Measurements from ENCODE around the gene C1orf167.

Gene C1orf167, protein sequence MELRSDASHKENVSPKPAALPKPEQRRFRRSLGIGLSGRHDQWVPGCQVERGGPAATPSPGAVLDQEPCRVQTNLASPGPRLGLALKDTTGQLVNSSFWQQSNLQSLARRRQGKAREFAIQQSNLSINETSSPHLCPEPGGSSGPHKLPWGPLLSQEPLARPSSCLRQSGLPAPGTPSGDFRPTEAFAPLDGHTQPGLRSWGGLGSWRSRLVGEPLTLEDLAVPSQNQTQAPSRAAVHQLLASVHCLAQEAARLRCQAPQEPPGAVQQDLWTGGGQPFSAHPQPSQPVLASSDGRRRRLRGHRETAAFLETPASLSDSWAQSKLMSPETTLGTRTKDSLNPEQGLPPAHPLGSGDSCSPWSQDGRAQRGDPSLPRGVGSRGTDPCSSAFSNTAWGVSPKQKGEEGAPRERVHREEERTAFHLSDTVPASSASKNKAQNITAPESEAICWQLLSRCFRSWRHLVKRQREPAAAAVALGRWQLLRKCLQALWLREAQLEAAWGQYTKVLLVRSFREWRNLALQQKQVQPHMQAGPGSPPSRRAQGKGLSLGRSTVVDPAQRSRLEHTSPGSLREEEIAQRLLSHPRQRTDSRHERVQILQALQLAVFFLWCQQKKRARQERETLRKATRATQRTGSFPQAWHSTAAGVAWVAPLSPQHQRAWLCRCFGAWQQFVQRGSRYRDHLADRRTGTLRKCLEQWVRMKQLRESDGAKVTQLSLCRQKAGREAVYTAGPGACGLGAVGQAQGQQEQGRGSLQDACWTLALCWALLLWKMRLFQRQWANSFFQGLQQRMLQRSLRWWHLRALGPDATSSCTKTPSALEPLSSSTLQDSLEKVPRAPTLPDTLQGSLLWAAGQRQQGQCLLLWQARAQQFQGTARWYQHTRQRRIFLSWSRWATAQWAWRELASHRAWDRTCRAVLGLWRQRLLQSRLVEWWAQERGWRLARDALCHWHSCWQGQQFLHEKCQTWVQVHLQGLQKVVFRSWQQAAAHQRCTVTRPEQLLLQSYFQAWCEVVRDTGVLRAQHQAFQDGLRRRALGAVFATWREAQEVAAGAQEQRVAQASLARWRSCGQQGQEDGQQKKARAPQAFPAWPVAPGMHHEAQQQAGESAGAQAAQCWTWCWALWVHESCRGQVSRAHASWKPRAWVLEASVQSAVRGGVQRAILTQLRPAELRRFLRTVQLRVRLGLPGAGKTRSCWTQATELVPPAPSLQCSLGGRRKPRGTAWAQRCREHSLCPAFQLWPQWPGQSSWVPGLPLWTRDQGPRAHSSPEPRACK (N-terminal part only)

DNA sequence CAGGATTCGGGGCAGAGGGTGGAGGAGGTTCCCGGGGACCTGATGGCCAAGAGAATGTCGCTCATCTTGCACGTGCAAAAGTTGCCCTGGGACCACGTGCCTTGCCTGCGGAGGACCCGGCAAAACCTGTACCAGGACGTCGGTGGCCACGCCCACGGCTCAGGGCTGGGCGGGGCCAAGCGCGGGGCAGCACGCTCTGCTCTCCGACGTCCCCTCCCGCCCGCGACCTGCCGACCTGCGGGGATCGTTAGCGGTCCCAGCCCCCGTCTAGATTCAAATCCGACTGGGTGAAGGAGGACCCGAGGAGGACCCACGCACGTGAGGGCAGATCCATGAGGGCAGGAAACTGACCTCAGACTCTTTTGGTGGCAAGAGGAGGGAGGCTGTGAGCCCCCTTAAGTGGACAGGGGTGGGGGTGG lies at the start of gene C1orf167:
Gene C1orf167, plus strand, starts transcription at position 206 of the 419 bp plus-strand sequence. CDS start 2,208 bp downstream, outside the sequence.
- FAIRE-seq: no peak

DNA sequence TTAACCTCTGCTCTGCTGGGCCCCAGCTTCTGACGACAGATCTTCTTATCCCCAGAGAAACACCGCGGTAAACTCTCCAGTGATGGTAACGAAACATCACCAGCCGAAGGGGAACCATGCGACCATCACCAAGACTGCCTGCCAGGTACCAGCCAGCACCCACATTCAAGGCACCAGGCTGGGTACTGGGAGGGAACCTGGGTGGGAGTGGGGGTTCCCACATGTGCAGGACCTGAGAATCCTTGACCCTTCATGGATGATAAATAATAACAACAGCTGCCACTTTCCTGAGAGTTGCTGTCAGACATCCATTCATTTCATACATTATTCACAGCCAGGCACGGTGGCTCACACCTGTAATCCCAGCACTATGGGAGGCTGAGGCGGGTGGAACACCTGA lies 49.7 kb upstream of the C1orf167 start:
- no peak for FAIRE-seq

DNA sequence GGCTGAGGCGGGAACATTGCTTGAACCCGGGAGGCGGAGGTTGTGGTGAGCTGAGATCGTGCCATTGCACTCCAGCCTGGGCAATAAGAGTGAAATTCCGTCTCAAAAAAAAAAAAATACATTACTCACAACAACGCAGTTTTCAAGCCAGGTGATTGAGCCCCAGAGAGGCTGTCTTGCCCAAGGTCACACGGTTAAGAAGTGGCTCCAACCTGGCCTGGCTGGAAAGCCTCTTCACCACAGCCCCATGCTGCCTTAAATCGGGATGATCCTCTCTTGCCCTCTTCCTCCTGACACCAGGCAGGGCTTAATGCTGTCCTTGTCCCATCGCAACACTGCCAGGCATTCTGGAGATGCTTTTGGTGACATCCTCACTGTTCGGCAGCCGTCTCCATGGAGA lies 48.9 kb upstream of the C1orf167 start:
- no peak for FAIRE-seq

DNA sequence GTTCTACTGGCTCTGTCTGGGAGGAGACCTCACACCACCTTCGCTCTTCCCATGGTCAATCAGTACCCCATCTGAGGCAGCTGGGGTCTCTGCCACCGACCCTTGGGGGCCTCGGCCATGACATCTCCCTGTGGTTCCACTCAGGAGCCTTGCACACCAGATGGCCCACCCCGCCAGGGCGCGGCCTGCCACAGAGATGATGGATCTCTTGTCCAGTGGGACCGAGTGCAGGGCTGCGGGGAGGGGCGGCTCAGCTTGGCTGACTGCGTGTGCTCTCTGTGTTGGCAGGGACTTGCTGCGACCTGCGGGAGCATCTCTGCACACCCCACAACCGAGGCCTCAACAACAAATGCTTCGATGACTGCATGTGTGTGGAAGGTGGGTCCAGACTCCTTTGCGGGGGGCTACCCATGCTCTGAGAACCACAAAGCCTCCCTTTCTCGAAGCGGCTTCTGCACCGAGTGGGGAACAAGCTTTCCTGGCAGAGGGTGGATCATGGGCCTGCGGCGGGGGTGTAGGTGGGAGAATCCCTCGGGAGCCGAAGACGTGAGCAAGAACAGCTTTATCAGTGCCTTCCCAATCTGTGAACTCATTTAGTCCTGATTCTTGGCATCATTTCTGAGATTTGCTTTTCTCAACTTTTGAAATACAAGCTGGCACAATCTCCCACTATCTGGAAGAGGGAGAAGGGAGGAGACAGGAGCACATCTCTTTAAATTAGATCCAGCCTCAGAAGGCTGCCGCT lies 47.0 kb upstream of the C1orf167 start:
- no peak for FAIRE-seq

DNA sequence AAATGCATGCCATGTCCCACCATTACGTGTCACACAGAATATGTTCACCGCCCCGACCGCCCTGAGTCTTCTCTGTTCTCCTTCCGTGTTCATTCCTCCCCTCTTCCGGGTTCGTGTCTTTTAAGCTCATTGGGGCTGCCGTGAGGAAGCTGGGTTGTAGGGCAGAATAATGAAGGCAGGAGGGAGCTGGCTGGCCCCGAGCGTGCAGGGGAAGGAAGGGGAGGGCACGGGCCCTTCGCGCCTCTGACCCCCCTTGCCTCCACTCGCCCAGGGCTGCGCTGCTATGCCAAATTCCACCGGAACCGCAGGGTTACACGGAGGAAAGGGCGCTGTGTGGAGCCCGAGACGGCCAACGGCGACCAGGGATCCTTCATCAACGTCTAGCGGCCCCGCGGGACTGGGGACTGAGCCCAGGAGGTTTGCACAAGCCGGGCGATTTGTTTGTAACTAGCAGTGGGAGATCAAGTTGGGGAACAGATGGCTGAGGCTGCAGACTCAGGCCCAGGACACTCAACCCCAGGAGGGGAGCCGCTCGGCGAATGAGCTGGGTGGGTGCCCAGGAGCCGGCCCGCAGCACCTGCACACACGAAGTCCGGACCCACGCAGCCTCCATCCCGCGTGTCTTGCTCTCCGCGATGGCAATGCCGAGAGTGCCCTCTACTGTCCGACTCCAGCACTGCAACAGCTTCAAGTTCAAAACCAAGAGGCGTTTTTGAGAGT lies 42.5 kb upstream of the C1orf167 start:
- peak; percentile 65 for FAIRE-seq

DNA sequence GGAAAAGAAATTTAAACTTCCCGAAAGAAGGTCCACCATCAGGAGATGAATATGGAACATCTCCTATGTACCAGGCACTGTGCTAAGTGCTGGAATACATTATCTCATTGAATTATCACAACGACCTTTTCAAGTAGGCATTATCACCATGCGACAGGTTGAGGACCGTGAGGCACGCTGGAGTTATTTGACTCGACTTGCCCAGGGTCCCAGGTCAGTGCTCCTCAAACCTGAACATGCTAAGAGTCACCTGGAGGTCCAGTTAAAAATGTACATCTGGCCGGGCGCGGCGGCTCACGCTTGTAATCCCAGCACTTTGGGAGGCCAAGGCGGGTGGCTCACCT lies 42.0 kb upstream of the C1orf167 start:
- no peak for FAIRE-seq

DNA sequence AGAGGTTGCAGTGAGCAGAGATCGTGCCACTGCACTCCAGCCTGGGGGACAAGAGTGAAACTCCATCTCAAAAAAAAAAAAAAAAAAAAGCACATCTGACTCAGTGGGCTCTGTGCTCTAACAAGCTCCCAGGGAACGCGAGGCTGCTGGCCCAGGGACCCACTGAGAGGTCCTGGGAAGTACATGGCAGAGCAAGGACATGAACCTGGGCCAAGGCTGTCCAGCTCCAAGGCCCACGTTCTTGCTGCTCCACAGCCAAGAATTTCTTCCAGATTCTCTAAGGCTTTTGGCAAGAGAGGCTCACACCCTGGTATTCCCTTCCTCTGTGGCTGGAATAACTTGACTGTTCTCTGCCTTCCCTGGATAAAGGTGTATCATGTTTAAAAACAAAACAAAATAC lies 41.5 kb upstream of the C1orf167 start:
- no peak for FAIRE-seq

DNA sequence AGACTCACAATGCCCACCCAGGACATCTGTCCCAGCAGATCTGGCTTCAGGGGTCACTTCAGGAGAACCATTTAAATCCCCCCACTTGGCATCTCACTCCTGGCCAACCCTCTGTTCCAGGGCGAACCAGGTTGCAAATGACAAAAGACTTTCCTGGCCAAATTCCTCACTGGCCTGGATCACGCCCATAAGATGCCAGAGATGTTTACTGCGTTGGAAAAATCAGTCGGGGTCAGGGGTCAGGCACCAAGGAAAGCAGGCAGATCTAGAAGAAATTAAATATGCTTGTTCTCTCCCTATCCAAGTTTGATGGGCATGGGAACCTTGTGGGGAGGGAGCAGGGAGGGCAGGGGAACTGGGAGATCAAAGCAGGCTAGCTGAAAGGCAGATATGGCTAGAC lies 40.7 kb upstream of the C1orf167 start:
- FAIRE-seq: no peak

DNA sequence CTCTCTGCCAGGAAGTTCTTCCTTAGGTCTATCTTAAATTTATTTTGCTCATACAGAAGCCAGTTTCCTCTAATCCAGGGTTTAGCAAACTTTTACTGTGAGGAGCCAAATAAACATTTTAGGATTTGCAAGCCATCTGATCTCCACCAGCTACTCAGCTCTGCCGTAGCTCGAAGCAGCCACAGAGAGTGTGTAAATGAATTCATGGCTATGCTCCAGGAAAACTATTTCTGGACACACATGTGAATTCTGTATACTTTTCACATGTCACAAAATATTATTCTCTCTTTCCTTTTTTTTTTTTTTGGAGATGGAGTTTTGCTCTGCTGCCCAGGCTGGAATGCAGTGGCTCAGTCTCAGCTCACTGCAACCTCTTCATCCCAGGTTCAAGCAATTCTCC lies 39.5 kb upstream of the C1orf167 start:
- no peak for FAIRE-seq

DNA sequence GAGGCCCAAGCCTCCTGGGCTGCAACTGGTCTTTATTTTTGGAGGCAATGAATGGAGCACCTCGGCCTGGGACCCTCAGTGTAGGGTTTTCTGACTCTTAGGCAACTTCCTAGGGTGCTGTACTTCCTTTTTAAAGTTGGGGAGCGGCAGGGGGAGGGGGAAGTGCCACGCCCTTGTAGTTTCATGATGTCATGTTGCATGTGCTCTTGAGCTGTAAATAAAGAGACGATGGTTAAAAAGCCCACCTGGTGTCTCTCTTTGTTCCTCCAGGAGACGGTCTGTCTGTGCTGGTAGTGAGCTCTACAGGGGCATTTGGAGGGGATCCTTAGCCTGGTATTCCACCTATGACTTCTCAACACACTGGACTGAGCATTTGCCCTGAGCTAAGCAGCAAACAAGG lies 36.4 kb upstream of the C1orf167 start:
- no peak for FAIRE-seq

DNA sequence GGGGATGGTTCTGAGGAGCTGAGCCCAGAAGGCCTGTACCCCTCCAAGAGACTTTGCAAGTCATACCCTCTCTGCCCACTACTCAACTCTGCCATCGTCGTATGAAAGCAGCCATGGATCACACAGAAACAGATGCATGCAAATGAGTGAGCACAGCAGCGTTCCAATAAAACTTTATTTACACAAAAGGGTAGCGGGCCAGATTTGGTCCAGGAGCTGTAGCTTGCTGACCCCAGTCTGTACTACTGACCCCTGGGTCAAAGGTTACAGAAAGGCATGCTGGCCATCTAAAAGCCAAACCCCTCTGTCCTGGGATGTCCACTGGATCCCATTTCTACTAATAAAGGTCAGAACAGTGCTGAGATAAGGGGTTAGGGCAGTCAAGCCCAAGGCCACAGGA lies 34.9 kb upstream of the C1orf167 start:
- FAIRE-seq: no peak

DNA sequence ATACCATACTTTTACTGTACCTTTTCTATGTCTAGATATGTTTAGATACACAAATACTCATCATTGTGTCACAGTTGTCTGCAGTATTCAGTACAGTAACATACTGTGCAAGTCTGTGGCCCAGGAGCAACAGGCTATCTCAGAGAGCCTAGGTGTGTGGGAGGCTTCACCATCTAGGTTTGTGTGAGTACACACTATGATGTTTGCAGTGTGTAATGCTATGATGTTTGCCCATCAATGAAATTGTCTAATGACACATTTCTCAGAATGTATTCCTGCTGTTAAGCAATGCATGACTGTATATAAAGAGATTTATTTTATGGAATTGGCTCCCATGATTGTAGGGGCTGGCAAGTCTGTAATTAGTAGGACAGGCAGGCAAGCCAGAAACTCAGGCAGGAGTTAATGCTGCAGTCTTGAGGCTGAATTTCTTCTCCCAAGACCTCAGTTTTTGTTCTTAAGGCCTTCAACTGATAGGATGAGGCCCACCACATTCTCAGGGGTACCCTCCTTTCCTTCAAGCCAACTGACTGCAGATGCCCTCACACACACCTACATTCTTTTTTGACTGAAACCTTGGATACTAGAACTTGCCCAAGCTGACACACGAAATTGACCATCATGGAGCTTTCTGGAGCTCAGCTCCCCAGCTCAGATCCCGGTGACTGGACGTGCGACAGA lies 33.7 kb upstream of the C1orf167 start:
- FAIRE-seq: no peak

DNA sequence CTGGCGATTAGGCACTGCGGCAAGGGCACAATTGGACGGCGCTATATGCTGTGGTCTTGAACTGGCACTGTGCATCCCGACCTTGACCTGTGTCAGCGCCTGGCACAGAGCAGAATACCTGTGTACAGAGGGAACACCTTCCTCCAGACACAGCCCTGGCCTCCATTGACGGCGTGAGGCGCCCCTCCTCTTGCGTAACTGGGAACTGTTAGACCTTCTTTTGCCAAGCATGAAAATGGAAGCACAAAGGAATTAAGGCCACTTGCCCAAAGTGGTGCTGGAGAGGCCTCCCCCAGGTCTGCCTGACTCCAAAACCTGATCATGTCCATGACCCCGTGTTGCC lies 32.9 kb upstream of the C1orf167 start:
- no peak for FAIRE-seq

DNA sequence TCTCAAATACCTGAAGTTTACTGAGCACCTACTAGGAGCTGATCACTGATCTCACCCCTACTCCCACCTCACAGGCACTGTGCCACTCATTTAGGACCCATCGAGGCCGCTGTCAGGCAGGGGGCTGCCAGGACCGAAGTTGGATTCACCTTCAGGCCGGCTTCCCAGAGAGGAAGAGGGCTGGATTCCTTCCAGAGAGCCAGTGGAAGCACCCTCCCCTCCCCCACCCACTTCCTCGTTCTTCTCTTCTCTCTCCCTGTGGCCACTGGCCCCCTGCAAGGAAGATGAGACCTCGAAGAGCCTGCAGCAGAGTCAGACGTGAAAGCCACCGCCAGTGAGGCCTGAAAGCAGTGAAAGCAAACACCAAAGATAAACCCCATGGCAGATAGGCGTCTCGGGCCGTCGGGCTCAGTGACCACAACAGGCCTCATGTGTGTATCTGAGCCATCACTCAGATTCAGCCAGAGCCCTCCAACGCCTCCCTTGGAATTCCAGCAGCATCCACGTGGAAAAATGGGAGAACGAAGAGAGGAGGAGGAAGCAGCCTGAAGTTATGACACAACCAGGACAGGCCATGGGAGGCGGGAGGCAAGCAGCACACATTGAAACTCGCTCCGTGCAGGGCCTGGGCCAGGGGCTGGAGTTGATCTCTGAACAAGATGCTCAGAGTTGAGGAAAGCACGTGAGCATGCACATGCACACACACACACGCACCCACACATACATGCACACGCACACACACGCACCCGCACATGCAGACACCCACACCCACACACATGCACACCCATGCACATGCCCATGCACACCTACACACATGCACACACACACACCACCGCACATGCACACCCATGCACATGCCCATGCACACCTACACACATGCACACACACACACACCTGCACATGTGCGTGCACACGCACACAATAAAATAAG lies 32.2 kb upstream of the C1orf167 start:
- FAIRE-seq: no peak

DNA sequence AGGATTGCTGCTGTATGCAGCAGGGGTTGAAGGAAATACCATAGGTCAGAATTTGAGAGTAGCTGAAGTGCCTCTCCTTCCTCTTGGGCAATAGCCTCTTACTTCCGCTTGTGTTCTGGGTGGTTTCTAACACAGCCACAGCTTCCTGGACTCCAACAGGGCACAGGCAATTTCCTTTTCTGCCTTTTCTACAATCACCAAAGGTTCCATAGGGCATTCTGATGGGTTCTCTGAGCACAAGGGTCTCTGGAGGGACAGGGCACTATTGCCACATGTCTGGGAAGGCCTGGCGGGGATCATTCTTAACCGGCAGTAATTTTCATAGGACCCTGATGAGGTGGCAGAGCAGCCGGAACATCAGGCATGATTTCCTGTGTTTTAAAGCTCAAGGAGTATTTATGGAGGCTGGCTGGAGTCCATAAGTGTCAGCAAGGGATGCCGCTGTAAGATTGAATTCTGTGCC lies 31.5 kb upstream of the C1orf167 start:
- FAIRE-seq: no peak

DNA sequence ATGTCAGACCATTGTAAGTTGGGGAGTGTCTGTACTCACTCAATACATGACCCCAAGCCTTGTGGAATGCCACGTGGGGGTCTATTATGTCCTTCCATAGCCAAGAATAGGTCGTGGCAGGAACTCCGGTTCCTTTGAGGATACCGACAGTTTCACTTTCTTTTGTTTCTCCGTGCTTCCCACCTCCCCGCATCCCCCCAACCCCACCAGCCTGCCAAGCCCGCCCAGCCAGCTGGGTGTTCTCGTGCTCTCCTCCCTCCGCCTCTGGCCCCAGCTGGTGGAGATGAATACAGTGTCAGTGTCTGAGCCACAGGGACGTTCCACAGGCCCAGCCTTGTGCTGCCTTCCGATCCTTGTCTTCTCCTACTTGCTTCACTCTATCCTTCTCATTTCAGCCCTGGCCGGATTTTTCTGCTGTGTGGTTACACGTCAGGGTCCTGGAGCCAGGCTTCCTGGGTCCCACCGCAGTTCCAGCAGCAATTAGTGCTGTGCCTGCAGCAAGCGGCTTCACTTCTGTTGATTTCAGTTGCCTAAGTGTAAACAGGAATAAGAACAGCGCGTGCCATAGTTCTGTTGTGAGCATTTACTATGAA lies 30.2 kb upstream of the C1orf167 start:
- no peak for FAIRE-seq

DNA sequence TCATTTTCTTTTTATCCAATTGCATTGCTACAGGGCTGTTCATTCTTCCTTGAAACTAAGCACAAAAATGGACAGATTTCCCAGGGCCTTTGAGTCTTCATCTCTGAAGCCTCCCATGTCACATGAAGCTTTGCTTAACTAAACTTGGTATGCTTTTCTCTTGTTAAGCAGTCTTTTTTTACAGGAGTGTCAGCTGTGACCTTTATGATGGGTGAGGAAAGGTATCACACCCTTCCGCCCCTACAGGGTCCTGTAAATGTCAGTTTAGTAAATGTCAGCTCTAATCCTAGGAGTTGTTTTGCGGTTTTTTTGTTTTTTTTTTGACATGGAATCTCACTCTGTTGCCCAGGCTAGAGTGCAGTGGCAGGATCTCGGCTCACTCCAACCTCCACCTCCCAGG lies 28.7 kb upstream of the C1orf167 start:
- no peak for FAIRE-seq

DNA sequence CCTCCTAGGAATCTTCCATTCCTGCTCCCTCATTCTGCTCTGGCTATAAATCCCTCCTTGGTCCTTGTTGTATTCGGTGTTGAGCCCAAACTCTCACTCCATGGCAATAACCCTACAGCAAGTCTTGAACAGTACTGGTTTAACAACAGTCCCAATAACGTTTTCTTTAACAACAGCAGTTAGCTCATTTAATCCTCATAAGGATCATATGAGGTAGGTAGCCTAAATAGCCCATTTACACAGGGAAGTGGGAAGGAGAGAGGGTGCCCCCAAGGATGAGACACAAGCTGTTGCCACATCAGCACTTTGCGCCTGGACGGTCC lies 26.5 kb upstream of the C1orf167 start:
- no peak for FAIRE-seq

DNA sequence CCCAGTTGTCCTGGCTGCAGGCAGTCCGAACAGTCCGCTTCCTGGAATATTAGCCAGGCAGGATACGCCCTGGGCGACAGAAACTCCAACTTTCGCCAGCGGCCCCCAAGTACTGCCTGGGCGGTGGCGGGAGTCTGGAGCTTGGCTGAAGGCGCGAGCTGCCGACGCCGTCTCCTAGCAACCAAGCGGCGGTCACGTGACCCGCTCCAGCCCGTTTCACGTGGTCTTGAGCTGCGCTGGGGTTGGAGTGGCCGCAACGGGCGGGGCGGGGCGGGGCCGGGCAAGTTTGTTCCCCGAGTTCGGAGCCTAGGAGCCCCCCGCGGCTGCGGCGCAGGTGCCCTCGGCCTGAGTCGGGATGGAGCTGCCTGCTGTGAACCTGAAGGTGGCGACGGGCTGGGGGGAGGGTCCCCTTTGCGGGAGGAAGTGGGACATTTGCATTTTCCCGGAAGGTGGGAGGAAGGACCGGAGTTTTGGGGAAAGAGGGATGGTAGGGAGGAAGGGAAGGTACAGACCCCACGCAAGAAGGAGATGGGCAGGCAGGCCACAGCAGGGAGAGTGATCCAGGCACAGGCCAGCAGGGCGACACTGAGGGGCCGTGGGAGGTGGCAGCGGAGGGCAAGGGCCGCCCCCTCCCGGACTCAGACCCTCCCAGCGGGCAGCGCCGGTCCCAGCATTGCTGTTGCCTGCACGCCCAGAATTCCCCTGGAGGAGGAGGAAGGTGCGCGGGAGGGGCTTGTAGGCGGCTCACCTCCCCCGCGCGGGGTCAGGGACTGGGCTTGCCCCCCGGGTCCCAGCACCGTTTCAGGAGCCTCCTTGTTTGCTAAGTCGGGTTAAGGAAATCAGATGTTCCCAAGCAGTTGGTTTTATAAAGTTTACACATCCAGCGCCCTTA lies 25.9 kb upstream of the C1orf167 start, which contains the start of gene AGTRAP:
Gene AGTRAP, plus strand, starts transcription at position 283 of the 892 bp plus-strand sequence. Its CDS starts 73 bp downstream, at position 356.
- FAIRE-seq: no peak
